Liver (tissue), 9 donors: ENCODE measurements around the gene RPS6KB2. TPM values are rescaled to one million over a fixed set of nuclear protein-coding genes. Genes with fewer than 3 reads are reported as not detected.

ENCODE experiments used
- DNase-seq: peaks from one replicate; pipeline ENCODE4 v3.0.0-alpha.2; 2017; ENCODE audit warnings: low spot score
- H3K27ac ChIP-seq, 2 donors: one replicate each; pipeline ENCODE4 v1.7.0; 2013; ENCODE audit warnings: inconsistent platforms in 2 of 2, low read length in 2 of 2, control low read depth in 1 of 2, low read depth in 1 of 2, mild to moderate bottlenecking in 1 of 2
- H3K27me3 ChIP-seq, 4 donors: one replicate each; pipeline versions ENCODE4 v1.6.1 to v1.7.0; 2013; ENCODE audit warnings: low read length in 3 of 4, inconsistent platforms in 1 of 4, mild to moderate bottlenecking in 1 of 4, moderate library complexity in 1 of 4; ENCODE audit not compliant: control insufficient read depth in 4 of 4, insufficient read depth in 4 of 4
- H3K36me3 ChIP-seq, 4 donors: one replicate each; pipeline versions ENCODE4 v1.6.1 to v1.7.0; 2013; ENCODE audit warnings: low read length in 3 of 4, mild to moderate bottlenecking in 3 of 4, low read depth in 1 of 4, moderate library complexity in 1 of 4; ENCODE audit not compliant: control insufficient read depth in 4 of 4, insufficient read depth in 3 of 4
- H3K4me1 ChIP-seq, 4 donors: one replicate each; pipeline versions ENCODE4 v1.6.1 to v1.7.0; 2013; ENCODE audit warnings: low read length in 3 of 4, mild to moderate bottlenecking in 3 of 4, moderate library complexity in 1 of 4; ENCODE audit not compliant: control insufficient read depth in 4 of 4, insufficient read depth in 4 of 4
- H3K4me3 ChIP-seq, 3 donors: one replicate each; pipeline versions ENCODE4 v1.6.1 to v1.7.0; 2013; ENCODE audit warnings: low read length in 3 of 3, control low read depth in 1 of 3, low read depth in 1 of 3, mild to moderate bottlenecking in 1 of 3
- H3K9ac ChIP-seq, 2 donors: one replicate each; pipeline ENCODE4 v1.7.0; 2013; ENCODE audit warnings: low read length in 2 of 2, mild to moderate bottlenecking in 2 of 2, moderate library complexity in 2 of 2, control low read depth in 1 of 2, low read depth in 1 of 2
- H3K9me3 ChIP-seq, 4 donors: one replicate each; pipeline versions ENCODE4 v1.6.1 to v1.7.0; 2013; ENCODE audit warnings: low read length in 3 of 4; ENCODE audit not compliant: control insufficient read depth in 4 of 4
- CTCF ChIP-seq: fragments of 150-350 bp; IDR thresholded peaks from 2 replicates; pipeline ENCODE4 v1.5.1; 2017; ENCODE audit warnings: improper control_type of control experiment, low read depth, low read length; ENCODE audit not compliant: missing input control
- EGR1 ChIP-seq, 2 donors: IDR thresholded peaks; 2 replicates each; pipeline ENCODE4 v1.6.1; 2016 to 2018; ENCODE audit warnings: antibody characterized with exemption in 2 of 2, low read depth in 2 of 2
- FOXA1 ChIP-seq: IDR thresholded peaks from 2 replicates; pipeline ENCODE4 v1.6.1; 2016; ENCODE audit warnings: antibody characterized with exemption
- FOXA2 ChIP-seq: IDR thresholded peaks from 2 replicates; pipeline ENCODE4 v1.6.1; 2016; ENCODE audit warnings: antibody characterized with exemption
- GABPA ChIP-seq, 2 donors: IDR thresholded peaks in 1 of 2; conservative IDR thresholded peaks in 1 of 2; 2 replicates each; pipeline ENCODE4 v1.6.1; 2016; ENCODE audit warnings: antibody characterized with exemption in 2 of 2, mild to moderate bottlenecking in 1 of 2, moderate library complexity in 1 of 2
- HNF4A ChIP-seq, 2 donors: conservative IDR thresholded peaks; 2 replicates each; pipeline ENCODE4 v1.6.1; 2016; ENCODE audit warnings: antibody characterized with exemption in 2 of 2, mild to moderate bottlenecking in 2 of 2
- HNF4G ChIP-seq: IDR thresholded peaks from 2 replicates; pipeline ENCODE4 v1.6.1; 2016; ENCODE audit warnings: antibody characterized with exemption
- JUND ChIP-seq, 2 donors: IDR thresholded peaks; 2 replicates each; pipeline ENCODE4 v1.6.1; 2016; ENCODE audit warnings: antibody characterized with exemption in 2 of 2
- NR2F2 ChIP-seq: IDR thresholded peaks from 2 replicates; pipeline ENCODE4 v1.6.1; 2016; ENCODE audit warnings: antibody characterized with exemption
- RAD21 ChIP-seq, 2 donors: IDR thresholded peaks; 2 replicates each; pipeline ENCODE4 v1.6.1; 2016; ENCODE audit warnings: antibody characterized with exemption in 2 of 2, mild to moderate bottlenecking in 2 of 2
- RXRA ChIP-seq, 2 donors: IDR thresholded peaks; 2 replicates each; pipeline ENCODE4 v1.6.1; 2017 to 2018; ENCODE audit warnings: antibody characterized with exemption in 2 of 2, mild to moderate bottlenecking in 1 of 2
- SP1 ChIP-seq: IDR thresholded peaks from 2 replicates; pipeline ENCODE4 v1.6.1; 2018; ENCODE audit warnings: antibody characterized with exemption, mild to moderate bottlenecking
- TAF1 ChIP-seq: conservative IDR thresholded peaks from 2 replicates; pipeline ENCODE4 v1.6.1; 2016; ENCODE audit warnings: antibody characterized with exemption, mild to moderate bottlenecking
- YY1 ChIP-seq: IDR thresholded peaks from 2 replicates; pipeline ENCODE4 v1.6.1; 2016; ENCODE audit warnings: antibody characterized with exemption, mild to moderate bottlenecking
- WGBS: extraction: QIAGEN DNeasy Blood & Tissue Kit; methylation state at CpG from one replicate; pipeline ENCODE4 v1.1.7; 2013; 5-methylcytosine and 5-hydroxymethylcytosine counted together
- polyA plus RNA-seq, 2 donors: library from polyadenylated mRNA; stranded (reverse) in 1 of 2; unstranded in 1 of 2; fragments of 200-250 nt in 1 of 2; fragments of >200 nt in 1 of 2; fragmentation: Nextera tagmentation in 1 of 2; extraction: Ambion mirVana in 1 of 2; gene quantifications; one replicate each; pipeline versions ENCODE4 v1.2.1 to v1.2.3, GENCODE V29; 2013 to 2015
- total RNA-seq, 2 donors: library from RNA; depleted of rRNA; stranded (reverse); fragments of >200 nt; gene quantifications; one replicate each; pipeline ENCODE4 v1.2.3, GENCODE V29; 2014
- TF ChIP-seq, protein P1 (sequence below): IDR thresholded peaks from 2 replicates; pipeline ENCODE4 v1.6.1; 2016; ENCODE audit warnings: antibody characterized with exemption
- TF ChIP-seq, protein P2 (sequence below): IDR thresholded peaks from 2 replicates; pipeline ENCODE4 v1.6.1; 2016; ENCODE audit warnings: antibody characterized with exemption, mild to moderate bottlenecking
- TF ChIP-seq, protein P3 (sequence below): IDR thresholded peaks from 2 replicates; pipeline ENCODE4 v1.6.1; 2016; ENCODE audit warnings: antibody characterized with exemption
- TF ChIP-seq, protein P4 (sequence below): IDR thresholded peaks from 2 replicates; pipeline ENCODE4 v1.6.1; 2016; ENCODE audit warnings: antibody characterized with exemption
- donor health status: healthy.
- donor health status: healthy.
- donor health status: healthy.
- donor health status: healthy.
- donor health status: healthy.

RPS6KB2 gene
- total and polyA plus RNA-seq, 4 donors, result 31.5 to 49.6 (median 37.7) TPM

- H3K4me3 ChIP-seq, result no peak overlapping the region
- H3K9ac ChIP-seq, result no peak overlapping the region
- TF ChIP-seq TAF1 (no peak), FOXA2 (no peak), GABPA (IDR thresholded peaks at IDR 0.05 in 1 of 2, conservative IDR thresholded peaks at IDR 0.05 in 1 of 2) (no peak), EGR1 (IDR thresholded peaks at IDR 0.05; ENCODE audit: low read depth in 2 of 2) (no peak), SP1 (no peak), HNF4G (no peak), NR2F2 (no peak)
- TF ChIP-seq, protein P1, sequence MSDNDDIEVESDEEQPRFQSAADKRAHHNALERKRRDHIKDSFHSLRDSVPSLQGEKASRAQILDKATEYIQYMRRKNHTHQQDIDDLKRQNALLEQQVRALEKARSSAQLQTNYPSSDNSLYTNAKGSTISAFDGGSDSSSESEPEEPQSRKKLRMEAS, result no peak
- TF ChIP-seq, protein P2, sequence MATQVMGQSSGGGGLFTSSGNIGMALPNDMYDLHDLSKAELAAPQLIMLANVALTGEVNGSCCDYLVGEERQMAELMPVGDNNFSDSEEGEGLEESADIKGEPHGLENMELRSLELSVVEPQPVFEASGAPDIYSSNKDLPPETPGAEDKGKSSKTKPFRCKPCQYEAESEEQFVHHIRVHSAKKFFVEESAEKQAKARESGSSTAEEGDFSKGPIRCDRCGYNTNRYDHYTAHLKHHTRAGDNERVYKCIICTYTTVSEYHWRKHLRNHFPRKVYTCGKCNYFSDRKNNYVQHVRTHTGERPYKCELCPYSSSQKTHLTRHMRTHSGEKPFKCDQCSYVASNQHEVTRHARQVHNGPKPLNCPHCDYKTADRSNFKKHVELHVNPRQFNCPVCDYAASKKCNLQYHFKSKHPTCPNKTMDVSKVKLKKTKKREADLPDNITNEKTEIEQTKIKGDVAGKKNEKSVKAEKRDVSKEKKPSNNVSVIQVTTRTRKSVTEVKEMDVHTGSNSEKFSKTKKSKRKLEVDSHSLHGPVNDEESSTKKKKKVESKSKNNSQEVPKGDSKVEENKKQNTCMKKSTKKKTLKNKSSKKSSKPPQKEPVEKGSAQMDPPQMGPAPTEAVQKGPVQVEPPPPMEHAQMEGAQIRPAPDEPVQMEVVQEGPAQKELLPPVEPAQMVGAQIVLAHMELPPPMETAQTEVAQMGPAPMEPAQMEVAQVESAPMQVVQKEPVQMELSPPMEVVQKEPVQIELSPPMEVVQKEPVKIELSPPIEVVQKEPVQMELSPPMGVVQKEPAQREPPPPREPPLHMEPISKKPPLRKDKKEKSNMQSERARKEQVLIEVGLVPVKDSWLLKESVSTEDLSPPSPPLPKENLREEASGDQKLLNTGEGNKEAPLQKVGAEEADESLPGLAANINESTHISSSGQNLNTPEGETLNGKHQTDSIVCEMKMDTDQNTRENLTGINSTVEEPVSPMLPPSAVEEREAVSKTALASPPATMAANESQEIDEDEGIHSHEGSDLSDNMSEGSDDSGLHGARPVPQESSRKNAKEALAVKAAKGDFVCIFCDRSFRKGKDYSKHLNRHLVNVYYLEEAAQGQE, result no peak
- H3K27ac ChIP-seq, result no peak overlapping the region
- no peaks in the 10 kb centered on the region for H3K9me3 ChIP-seq
- H3K4me1 ChIP-seq, result peaks cover 3 to 9% (median 7%) of the 10 kb centered on the region in 4 donors
- DNase-seq, result no peak
- WGBS, result 88% methylated on average over 18 of the region's 18 CpGs
- no peaks in the 10 kb centered on the region for H3K36me3 ChIP-seq
- H3K27me3 ChIP-seq, result no peaks in the 10 kb centered on the region
These were observed 21.8 kb upstream of the RPS6KB2 start for GRCh38 chr11:67406420-67406968.

DNA sequence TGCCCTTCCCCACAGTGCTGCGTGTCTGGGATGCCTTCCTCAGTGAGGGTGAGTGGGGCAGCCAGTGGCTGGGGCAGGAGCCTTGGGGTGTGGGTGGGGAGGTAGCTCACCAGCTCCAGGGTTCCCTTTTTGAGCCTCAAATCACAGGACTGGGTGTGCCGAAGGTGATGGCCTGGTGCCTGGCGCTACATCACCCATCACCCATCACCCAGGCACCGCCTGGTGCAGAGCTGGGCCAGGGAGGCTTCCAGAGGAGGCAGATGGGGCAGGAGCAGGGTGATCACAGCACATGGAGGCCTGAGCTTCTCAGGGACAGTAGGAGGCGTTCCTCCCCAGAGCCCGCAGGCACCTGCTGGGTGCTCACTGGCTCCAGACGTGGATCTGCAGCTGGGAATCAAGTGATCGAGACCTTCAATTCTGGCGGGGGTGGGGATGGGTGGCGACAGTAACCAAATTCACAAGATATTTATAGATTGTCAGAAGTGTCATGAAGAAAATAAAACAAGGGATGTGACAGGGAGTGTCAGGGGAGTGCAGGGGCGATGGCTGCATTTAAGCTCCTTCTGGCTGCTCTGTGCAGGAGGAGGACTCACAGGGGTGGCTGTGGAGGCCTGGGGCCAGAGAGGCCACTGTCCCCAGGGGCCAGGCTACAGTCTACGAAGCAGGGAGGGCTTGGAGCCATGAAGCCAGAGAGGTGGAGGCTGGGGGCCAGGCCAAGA lies 21.2 kb upstream of the RPS6KB2 start:
- H3K27me3 ChIP-seq, result no peaks in the 10 kb centered on the region

More for the DNA sequence above, 21.2 kb upstream of the RPS6KB2 start:
- Histone ChIP-seq H3K36me3 (no peaks in the 10 kb centered on the region), H3K9ac (no peak overlapping the region), H3K27ac (no peak overlapping the region), H3K4me1 (peaks cover under 1 to 6% (median 6%) of the 10 kb centered on the region in 4 donors), H3K9me3 (no peaks in the 10 kb centered on the region), H3K4me3 (no peak overlapping the region)
- no peak for DNase-seq
- WGBS, result 47% methylated on average over 12 of the region's 12 CpGs
- TF ChIP-seq, protein P1, result no peak
- no peak for TF ChIP-seq SP1
- no peak for TF ChIP-seq YY1
- TF ChIP-seq FOXA1, result no peak
- TF ChIP-seq, protein P3, sequence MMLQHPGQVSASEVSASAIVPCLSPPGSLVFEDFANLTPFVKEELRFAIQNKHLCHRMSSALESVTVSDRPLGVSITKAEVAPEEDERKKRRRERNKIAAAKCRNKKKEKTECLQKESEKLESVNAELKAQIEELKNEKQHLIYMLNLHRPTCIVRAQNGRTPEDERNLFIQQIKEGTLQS, result no peak
- TF ChIP-seq GABPA (IDR thresholded peaks at IDR 0.05 in 1 of 2, conservative IDR thresholded peaks at IDR 0.05 in 1 of 2), result no peak
- TF ChIP-seq EGR1 (IDR thresholded peaks at IDR 0.05; ENCODE audit: low read depth in 2 of 2), result no peak
- TF ChIP-seq, protein P2, result no peak
- no peak for TF ChIP-seq RAD21 (IDR thresholded peaks at IDR 0.05)
- TF ChIP-seq HNF4A (conservative IDR thresholded peaks at IDR 0.05), result no peak
- TF ChIP-seq, protein P4, sequence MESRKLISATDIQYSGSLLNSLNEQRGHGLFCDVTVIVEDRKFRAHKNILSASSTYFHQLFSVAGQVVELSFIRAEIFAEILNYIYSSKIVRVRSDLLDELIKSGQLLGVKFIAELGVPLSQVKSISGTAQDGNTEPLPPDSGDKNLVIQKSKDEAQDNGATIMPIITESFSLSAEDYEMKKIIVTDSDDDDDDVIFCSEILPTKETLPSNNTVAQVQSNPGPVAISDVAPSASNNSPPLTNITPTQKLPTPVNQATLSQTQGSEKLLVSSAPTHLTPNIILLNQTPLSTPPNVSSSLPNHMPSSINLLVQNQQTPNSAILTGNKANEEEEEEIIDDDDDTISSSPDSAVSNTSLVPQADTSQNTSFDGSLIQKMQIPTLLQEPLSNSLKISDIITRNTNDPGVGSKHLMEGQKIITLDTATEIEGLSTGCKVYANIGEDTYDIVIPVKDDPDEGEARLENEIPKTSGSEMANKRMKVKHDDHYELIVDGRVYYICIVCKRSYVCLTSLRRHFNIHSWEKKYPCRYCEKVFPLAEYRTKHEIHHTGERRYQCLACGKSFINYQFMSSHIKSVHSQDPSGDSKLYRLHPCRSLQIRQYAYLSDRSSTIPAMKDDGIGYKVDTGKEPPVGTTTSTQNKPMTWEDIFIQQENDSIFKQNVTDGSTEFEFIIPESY, result no peak
- TF ChIP-seq FOXA2, result no peak
- TF ChIP-seq JUND (IDR thresholded peaks at IDR 0.05), result no peak
- no peak for TF ChIP-seq TAF1
- TF ChIP-seq NR2F2, result no peak
- no peak for TF ChIP-seq CTCF
- TF ChIP-seq RXRA (IDR thresholded peaks at IDR 0.05), result no peak
- no peak for TF ChIP-seq HNF4G
